Right atrium auricular region (tissue), 2 donors: ENCODE measurements around the gene ABCB9. TPM values are rescaled to one million over a fixed set of nuclear protein-coding genes. Genes with fewer than 3 reads are reported as not detected.

Experiments
- DNase-seq: peaks from one replicate; pipeline ENCODE4 v3.0.0-alpha.2; 2019; ENCODE audit warnings: low spot score
- H3K27ac ChIP-seq, 2 donors: fragments of 200-600 bp; sonication (generic); 1 replicate in 1 of 2; 2 replicates in 1 of 2; pipeline ENCODE4 v1.5.1; 2016 to 2019
- H3K27me3 ChIP-seq, 2 donors: fragments of 200-600 bp; sonication (generic); one replicate each; pipeline versions ENCODE4 v1.5.1 to v1.6.0; 2017 to 2019
- H3K36me3 ChIP-seq: fragments of 200-600 bp; sonication (generic); one replicate; pipeline ENCODE4 v1.5.1; 2016
- H3K4me1 ChIP-seq, 2 donors: fragments of 200-600 bp; sonication (generic); one replicate each; pipeline versions ENCODE4 v1.5.1 to v1.6.0; 2017 to 2019
- H3K4me3 ChIP-seq, 2 donors: fragments of 200-600 bp; sonication (generic); 1 replicate in 1 of 2; 2 replicates in 1 of 2; pipeline ENCODE4 v1.5.1; 2017 to 2019; ENCODE audit warnings: mild to moderate bottlenecking in 1 of 2, moderate library complexity in 1 of 2
- H3K9me3 ChIP-seq, 2 donors: fragments of 200-600 bp; sonication (generic); one replicate each; pipeline ENCODE4 v1.5.1; 2019
- total RNA-seq, 2 donors: library from RNA; depleted of rRNA; stranded (reverse); fragments of >200 nt; gene quantifications; one replicate each; pipeline ENCODE4 v1.1.0, GENCODE V29; 2016
- TF ChIP-seq, protein P1 (sequence below), 2 donors: fragments of 200-600 bp; sonication (generic); IDR thresholded peaks; one replicate each; pipeline ENCODE4 v1.5.1; 2019; ENCODE audit warnings: antibody characterized with exemption in 2 of 2

Gene ABCB9
- total RNA-seq, 2 donors from 2014 or later: 4.9 to 5.7 TPM

DNA sequence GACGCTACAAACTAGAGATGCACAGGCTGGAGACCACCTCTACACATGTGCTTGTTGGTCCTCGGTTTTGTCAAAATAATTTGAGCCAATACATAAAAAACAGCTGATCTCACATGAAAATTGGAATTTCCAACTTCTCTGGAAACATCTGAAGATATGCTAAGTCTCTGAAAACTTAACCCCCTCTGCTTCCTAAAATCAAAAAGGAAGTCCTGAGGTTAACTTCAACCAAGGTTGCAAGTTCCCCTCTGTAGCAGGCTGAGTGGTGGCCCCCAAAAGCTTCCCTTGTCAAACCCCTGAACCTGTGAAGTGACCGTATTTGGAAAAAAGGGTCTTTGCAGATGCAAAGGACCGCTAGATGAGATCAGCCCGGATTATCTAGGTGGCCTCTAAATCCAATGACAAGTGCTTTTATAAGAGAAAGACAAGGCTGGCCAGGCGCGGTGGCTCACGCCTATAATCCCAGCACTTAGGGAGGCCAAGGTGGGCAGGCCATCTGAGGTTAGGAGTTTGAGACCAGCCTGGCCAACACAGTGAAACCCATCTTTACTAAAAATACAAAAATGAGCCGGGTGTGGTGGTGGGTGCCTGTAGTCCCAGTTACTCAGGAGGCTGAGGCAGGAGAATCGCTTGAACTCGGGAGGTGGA is 38.4 kb downstream of the ABCB9 start:
- TF ChIP-seq, protein P1, sequence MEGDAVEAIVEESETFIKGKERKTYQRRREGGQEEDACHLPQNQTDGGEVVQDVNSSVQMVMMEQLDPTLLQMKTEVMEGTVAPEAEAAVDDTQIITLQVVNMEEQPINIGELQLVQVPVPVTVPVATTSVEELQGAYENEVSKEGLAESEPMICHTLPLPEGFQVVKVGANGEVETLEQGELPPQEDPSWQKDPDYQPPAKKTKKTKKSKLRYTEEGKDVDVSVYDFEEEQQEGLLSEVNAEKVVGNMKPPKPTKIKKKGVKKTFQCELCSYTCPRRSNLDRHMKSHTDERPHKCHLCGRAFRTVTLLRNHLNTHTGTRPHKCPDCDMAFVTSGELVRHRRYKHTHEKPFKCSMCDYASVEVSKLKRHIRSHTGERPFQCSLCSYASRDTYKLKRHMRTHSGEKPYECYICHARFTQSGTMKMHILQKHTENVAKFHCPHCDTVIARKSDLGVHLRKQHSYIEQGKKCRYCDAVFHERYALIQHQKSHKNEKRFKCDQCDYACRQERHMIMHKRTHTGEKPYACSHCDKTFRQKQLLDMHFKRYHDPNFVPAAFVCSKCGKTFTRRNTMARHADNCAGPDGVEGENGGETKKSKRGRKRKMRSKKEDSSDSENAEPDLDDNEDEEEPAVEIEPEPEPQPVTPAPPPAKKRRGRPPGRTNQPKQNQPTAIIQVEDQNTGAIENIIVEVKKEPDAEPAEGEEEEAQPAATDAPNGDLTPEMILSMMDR (IDR thresholded peaks at IDR 0.05): no peak
- Histone ChIP-seq H3K9me3 (no peaks in the 10 kb centered on the region), H3K36me3 (peaks cover 5% of the 10 kb centered on the region), H3K4me3 (no peak overlapping the region), H3K27me3 (no peaks in the 10 kb centered on the region), H3K27ac (no peak overlapping the region), H3K4me1 (no peaks in the 10 kb centered on the region)
- DNase-seq: no peak

DNA sequence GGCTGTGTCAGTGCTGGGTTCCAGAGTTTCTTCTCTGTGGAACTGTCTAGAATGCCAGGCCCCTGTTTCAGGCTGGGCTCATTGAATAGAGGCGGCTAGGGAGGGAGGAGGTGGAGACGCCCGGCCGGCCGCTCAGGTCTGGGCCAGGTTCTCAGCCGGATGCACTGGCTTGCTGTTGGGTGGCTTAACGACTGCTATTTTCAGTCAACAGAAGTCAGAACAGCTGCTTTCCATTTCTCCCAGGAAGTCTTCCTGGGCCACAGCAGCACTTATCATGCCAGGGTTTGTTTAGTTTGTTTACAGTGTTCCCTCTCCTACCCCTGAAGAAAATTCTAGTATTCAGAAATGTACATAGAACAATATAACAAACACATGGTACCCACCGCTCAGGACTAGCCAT is 44.3 kb downstream of the ABCB9 start:
- TF ChIP-seq, protein P1 (IDR thresholded peaks at IDR 0.05): no peak
- no peak overlapping the region for H3K4me3 ChIP-seq
- H3K4me1 ChIP-seq: peaks cover 0 to 11% of the 10 kb centered on the region in 2 donors
- no peak overlapping the region for H3K27ac ChIP-seq
- H3K27me3 ChIP-seq: no peaks in the 10 kb centered on the region
- no peaks in the 10 kb centered on the region for H3K36me3 ChIP-seq
- no peak for DNase-seq
- H3K9me3 ChIP-seq: no peaks in the 10 kb centered on the region

DNA sequence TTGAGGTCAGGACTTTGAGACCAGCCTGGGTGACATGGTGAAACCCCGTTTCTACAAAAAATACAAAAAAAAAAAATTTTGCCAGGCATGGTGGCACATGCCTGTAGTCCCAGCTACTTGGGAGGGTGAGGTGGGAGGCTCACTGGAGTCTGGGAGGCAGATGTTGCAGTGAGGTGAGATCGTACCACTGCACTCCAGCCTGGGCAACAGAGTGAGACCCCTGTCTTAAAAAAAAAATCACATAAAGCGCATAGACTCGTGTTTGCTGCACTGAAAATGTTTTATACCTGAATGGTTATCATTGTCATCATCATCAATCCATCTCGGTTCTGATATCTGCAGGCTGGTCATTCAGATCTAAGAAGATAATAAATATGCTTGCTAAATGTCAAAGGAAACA is 45.6 kb downstream of the ABCB9 start:
- H3K4me1 ChIP-seq: peaks cover 0 to 11% of the 10 kb centered on the region in 2 donors
- no peaks in the 10 kb centered on the region for H3K27me3 ChIP-seq
- H3K36me3 ChIP-seq: no peaks in the 10 kb centered on the region
- no peak for DNase-seq
- TF ChIP-seq, protein P1 (IDR thresholded peaks at IDR 0.05): no peak
- no peak overlapping the region for H3K27ac ChIP-seq
- H3K9me3 ChIP-seq: no peaks in the 10 kb centered on the region
- no peak overlapping the region for H3K4me3 ChIP-seq

DNA sequence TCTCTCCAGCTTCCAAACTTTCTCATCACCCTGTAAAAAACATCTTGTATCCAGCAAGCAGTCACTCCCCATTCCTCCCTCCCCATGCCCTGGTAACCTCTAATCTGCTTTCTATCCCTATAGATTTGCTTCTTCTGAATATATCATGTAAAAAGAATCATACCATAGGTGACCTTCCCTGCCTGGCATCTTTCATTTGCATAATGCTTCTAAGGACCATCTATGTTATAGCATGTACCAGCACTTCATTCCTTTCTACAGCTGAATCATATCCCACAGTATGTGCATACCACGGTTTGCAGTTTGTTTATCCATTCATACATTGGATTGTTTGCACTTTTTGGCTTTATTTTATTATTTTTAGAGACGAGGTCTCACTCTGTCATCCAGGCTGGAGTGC is 47.4 kb downstream of the ABCB9 start:
- Histone ChIP-seq H3K36me3 (no peaks in the 10 kb centered on the region), H3K9me3 (no peaks in the 10 kb centered on the region), H3K27me3 (no peaks in the 10 kb centered on the region), H3K4me3 (no peak overlapping the region), H3K4me1 (peaks cover 0 to 11% of the 10 kb centered on the region in 2 donors), H3K27ac (no peak overlapping the region)
- no peak for DNase-seq
- TF ChIP-seq, protein P1 (IDR thresholded peaks at IDR 0.05): no peak

DNA sequence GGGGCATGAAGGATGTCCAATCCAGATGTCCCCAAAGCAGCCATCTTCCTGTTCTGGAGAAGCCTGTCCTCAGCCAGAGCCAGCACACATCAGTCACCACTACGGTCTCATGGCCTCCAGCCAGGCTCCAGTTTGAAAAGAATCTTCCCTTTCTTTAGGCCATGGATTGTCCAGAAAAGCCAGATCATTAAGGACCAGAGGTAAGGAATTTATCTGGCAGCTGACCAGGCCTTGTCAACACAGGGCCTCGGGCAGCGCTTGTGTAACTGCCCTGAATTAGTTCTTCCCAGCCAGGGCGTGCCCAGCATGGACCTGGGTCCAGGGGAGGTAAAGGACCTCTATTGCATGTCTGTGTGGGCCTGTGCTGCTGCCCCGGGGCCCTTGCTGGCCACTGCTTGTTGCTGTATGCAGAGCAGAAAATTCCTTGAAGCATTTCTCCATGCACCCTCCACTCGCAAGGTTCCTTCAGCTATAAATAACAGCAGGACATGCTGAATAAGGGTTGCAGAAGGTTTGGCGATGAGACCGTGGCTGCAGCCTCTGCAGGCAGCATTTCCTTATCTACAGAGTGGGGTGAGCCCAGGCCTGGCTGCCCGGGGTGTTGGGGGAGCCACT is 48.6 kb downstream of the ABCB9 start:
- TF ChIP-seq, protein P1 (IDR thresholded peaks at IDR 0.05): no peak
- Histone ChIP-seq H3K36me3 (no peaks in the 10 kb centered on the region), H3K27me3 (no peaks in the 10 kb centered on the region), H3K4me3 (no peak overlapping the region), H3K9me3 (no peaks in the 10 kb centered on the region), H3K4me1 (peaks cover 0 to 11% of the 10 kb centered on the region in 2 donors), H3K27ac (peak overlapping the region; percentile 60 to 63)
- peak; percentile 63 for DNase-seq
